ENCODE results near the gene TMTC3.

The TMTC3 gene

DNA sequence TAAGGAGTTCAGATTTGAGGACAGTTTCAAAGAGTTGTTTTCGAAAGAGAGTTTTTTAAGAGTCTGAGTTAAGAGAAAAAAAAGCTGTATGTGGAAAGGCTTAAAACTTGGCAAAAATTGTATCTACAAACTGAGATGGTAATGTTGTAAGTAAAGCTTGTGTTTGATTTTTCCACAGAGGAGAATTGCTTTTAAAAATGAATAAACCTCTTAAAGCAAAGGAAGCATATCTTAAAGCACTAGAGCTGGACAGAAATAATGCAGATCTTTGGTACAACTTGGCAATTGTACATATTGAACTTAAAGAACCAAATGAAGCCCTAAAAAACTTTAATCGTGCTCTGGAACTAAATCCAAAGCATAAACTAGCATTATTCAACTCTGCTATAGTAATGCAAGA, 50.3 kb downstream of the TMTC3 start:
- Histone ChIP-seq H3K23ac (ENCODE audit: low read length) (no peak overlapping the region), H3K4ac (ENCODE audit: low read depth, low read length) (no peak overlapping the region), H3K18ac (ENCODE audit: low read length) (no peak overlapping the region), H3K27ac (ENCODE audit: low read depth, low read length) (no peak overlapping the region), H3K27me3 (ENCODE audit: insufficient read depth, low read length, poor library complexity) (no peaks in the 10 kb centered on the region), H3K79me1 (ENCODE audit: low read length) (no peaks in the 10 kb centered on the region), H3K4me2 (ENCODE audit: low read length) (no peak overlapping the region), H2BK120ac (ENCODE audit: low read depth, low read length) (no peak overlapping the region), H3K4me1 (ENCODE audit: control insufficient read depth, low read depth, low read length) (no peaks in the 10 kb centered on the region), H3K56ac (ENCODE audit: low read length) (no peak overlapping the region), H2BK5ac (ENCODE audit: low read length) (no peak overlapping the region), H2BK15ac (replicated peaks; ENCODE audit: low read depth) (no peak overlapping the region), H3K79me2 (ENCODE audit: control insufficient read depth, insufficient read depth, low read length) (no peaks in the 10 kb centered on the region), H4K5ac (ENCODE audit: low read length) (no peak overlapping the region), H3K36me3 (ENCODE audit: control insufficient read depth, insufficient read depth, low read length) (no peaks in the 10 kb centered on the region), H3K4me3 (ENCODE audit: low read length) (no peak overlapping the region), H2AK5ac (ENCODE audit: low read length) (no peak overlapping the region), H3K9ac (ENCODE audit: low read length) (no peak overlapping the region), H4K8ac (ENCODE audit: low read depth, low read length) (no peak overlapping the region)
- no peak for DNase-seq
- no CpG with 5 or more reads among the region's 2 CpGs for WGBS (ENCODE audit: extremely low coverage, insufficient coverage, low lambda C conversion rate)

DNA sequence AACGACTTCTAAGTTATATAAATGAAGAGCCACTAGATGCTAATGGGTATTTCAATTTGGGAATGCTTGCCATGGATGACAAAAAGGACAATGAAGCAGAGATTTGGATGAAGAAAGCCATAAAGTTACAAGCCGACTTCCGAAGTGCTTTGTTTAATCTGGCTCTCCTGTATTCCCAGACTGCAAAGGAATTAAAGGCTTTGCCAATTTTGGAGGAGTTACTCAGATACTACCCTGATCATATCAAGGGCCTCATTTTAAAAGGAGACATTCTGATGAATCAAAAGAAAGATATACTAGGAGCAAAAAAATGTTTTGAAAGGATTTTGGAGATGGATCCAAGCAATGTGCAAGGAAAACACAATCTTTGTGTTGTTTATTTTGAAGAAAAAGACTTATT, 52.8 kb downstream of the TMTC3 start:
- Histone ChIP-seq H4K8ac (ENCODE audit: low read depth, low read length) (no peak overlapping the region), H3K27ac (ENCODE audit: low read depth, low read length) (no peak overlapping the region), H2BK120ac (ENCODE audit: low read depth, low read length) (no peak overlapping the region), H2BK15ac (replicated peaks; ENCODE audit: low read depth) (no peak overlapping the region), H2BK5ac (ENCODE audit: low read length) (no peak overlapping the region), H3K4me1 (ENCODE audit: control insufficient read depth, low read depth, low read length) (no peaks in the 10 kb centered on the region), H3K18ac (ENCODE audit: low read length) (no peak overlapping the region), H4K5ac (ENCODE audit: low read length) (no peak overlapping the region), H3K9ac (ENCODE audit: low read length) (no peak overlapping the region), H3K23ac (ENCODE audit: low read length) (no peak overlapping the region), H2AK5ac (ENCODE audit: low read length) (no peak overlapping the region), H3K4me2 (ENCODE audit: low read length) (no peak overlapping the region), H3K27me3 (ENCODE audit: insufficient read depth, low read length, poor library complexity) (no peaks in the 10 kb centered on the region), H3K56ac (ENCODE audit: low read length) (no peak overlapping the region), H3K4ac (ENCODE audit: low read depth, low read length) (no peak overlapping the region), H3K4me3 (ENCODE audit: low read length) (no peak overlapping the region), H3K79me2 (ENCODE audit: control insufficient read depth, insufficient read depth, low read length) (no peaks in the 10 kb centered on the region), H3K36me3 (ENCODE audit: control insufficient read depth, insufficient read depth, low read length) (no peaks in the 10 kb centered on the region), H3K79me1 (ENCODE audit: low read length) (no peaks in the 10 kb centered on the region)
- no CpG with 5 or more reads among the region's 3 CpGs for WGBS (ENCODE audit: extremely low coverage, insufficient coverage, low lambda C conversion rate)
- no peak for DNase-seq

DNA sequence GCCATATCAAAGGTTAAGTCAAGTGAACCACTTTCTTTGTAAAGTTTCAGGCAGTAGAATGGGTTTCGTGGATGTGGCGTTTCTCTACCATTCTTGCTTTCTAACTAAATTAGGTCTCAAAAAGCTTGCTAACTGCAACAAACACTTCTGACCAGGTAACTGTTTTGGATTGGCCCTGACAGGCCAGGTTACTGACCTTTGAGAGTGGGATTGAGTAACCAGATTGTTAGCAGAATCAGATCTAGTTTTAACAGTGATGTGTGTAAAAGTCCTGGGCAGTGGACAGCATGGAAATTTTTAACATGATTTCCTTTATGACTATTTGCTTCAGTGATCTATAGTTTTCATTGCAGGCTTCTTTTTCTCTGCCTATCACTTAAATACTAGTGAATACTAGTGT, 57.9 kb downstream of the TMTC3 start:
- Histone ChIP-seq H3K4me3 (ENCODE audit: low read length) (no peak overlapping the region), H4K5ac (ENCODE audit: low read length) (no peak overlapping the region), H3K79me1 (ENCODE audit: low read length) (no peaks in the 10 kb centered on the region), H2BK5ac (ENCODE audit: low read length) (no peak overlapping the region), H2BK120ac (ENCODE audit: low read depth, low read length) (no peak overlapping the region), H3K4me1 (ENCODE audit: control insufficient read depth, low read depth, low read length) (no peaks in the 10 kb centered on the region), H2AK5ac (ENCODE audit: low read length) (no peak overlapping the region), H3K27ac (ENCODE audit: low read depth, low read length) (no peak overlapping the region), H3K79me2 (ENCODE audit: control insufficient read depth, insufficient read depth, low read length) (no peaks in the 10 kb centered on the region), H3K9ac (ENCODE audit: low read length) (no peak overlapping the region), H3K4ac (ENCODE audit: low read depth, low read length) (no peak overlapping the region), H3K18ac (ENCODE audit: low read length) (no peak overlapping the region), H3K56ac (ENCODE audit: low read length) (no peak overlapping the region), H3K23ac (ENCODE audit: low read length) (no peak overlapping the region), H3K36me3 (ENCODE audit: control insufficient read depth, insufficient read depth, low read length) (no peaks in the 10 kb centered on the region), H3K27me3 (ENCODE audit: insufficient read depth, low read length, poor library complexity) (no peaks in the 10 kb centered on the region), H2BK15ac (replicated peaks; ENCODE audit: low read depth) (no peak overlapping the region), H4K8ac (ENCODE audit: low read depth, low read length) (no peak overlapping the region), H3K4me2 (ENCODE audit: low read length) (no peak overlapping the region)
- DNase-seq, result no peak
- WGBS (ENCODE audit: extremely low coverage, insufficient coverage, low lambda C conversion rate), result no CpG with 5 or more reads among the region's 2 CpGs

DNA sequence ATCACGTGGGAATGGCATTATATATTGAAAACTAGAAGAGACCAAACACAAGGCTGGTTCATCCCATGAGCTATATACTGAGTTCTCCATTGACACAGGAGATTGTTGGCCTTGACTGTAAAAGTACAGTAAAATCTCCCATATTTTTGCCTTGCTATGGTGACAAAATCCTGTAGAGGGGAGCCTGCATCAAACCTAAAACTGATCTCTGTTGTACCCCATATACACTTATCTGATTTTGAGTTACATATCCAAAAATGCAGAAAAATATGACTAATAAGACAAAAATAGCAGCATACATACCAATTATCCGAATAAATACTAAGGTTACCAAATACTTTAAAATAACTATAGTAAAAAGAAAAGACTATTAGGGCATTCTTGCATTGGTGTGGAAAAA, 60.4 kb downstream of the TMTC3 start:
- no CpG with 5 or more reads among the region's 2 CpGs for WGBS (ENCODE audit: extremely low coverage, insufficient coverage, low lambda C conversion rate)

DNA sequence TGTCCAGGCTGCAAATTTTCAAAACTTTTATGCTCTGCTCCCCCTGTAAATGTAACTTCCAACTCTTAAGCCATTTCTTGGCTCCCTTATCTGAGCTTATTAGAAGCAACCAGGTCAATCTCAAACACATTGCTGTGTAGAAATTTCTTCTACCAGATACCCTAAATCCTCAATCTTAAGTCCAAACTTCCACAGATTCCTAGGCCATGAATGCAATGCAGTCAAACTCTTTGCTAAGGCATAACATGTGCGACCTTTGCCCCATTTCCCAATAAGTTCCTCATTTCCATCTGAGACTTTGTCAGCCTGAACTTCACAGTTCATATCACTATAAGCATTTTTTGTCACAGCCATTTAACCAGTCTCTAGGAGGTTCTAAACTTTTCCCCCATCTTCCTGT, 64.5 kb downstream of the TMTC3 start:
- H3K56ac ChIP-seq (ENCODE audit: low read length), result no peak overlapping the region
- H3K4me3 ChIP-seq (ENCODE audit: low read length), result no peak overlapping the region

More for the DNA sequence above, 60.4 kb downstream of the TMTC3 start:
- Histone ChIP-seq H2BK5ac (ENCODE audit: low read length) (no peak overlapping the region), H3K27ac (ENCODE audit: low read depth, low read length) (no peak overlapping the region), H4K8ac (ENCODE audit: low read depth, low read length) (no peak overlapping the region), H3K4me2 (ENCODE audit: low read length) (no peak overlapping the region), H2BK15ac (replicated peaks; ENCODE audit: low read depth) (no peak overlapping the region), H3K79me2 (ENCODE audit: control insufficient read depth, insufficient read depth, low read length) (no peaks in the 10 kb centered on the region), H2AK5ac (ENCODE audit: low read length) (no peak overlapping the region), H2BK120ac (ENCODE audit: low read depth, low read length) (no peak overlapping the region), H3K4me3 (ENCODE audit: low read length) (no peak overlapping the region), H3K18ac (ENCODE audit: low read length) (no peak overlapping the region), H4K5ac (ENCODE audit: low read length) (no peak overlapping the region), H3K4me1 (ENCODE audit: control insufficient read depth, low read depth, low read length) (no peaks in the 10 kb centered on the region), H3K9ac (ENCODE audit: low read length) (no peak overlapping the region), H3K79me1 (ENCODE audit: low read length) (no peaks in the 10 kb centered on the region), H3K4ac (ENCODE audit: low read depth, low read length) (no peak overlapping the region), H3K23ac (ENCODE audit: low read length) (no peak overlapping the region), H3K27me3 (ENCODE audit: insufficient read depth, low read length, poor library complexity) (no peaks in the 10 kb centered on the region), H3K36me3 (ENCODE audit: control insufficient read depth, insufficient read depth, low read length) (no peaks in the 10 kb centered on the region), H3K56ac (ENCODE audit: low read length) (no peak overlapping the region)
- no peak for DNase-seq

DNA sequence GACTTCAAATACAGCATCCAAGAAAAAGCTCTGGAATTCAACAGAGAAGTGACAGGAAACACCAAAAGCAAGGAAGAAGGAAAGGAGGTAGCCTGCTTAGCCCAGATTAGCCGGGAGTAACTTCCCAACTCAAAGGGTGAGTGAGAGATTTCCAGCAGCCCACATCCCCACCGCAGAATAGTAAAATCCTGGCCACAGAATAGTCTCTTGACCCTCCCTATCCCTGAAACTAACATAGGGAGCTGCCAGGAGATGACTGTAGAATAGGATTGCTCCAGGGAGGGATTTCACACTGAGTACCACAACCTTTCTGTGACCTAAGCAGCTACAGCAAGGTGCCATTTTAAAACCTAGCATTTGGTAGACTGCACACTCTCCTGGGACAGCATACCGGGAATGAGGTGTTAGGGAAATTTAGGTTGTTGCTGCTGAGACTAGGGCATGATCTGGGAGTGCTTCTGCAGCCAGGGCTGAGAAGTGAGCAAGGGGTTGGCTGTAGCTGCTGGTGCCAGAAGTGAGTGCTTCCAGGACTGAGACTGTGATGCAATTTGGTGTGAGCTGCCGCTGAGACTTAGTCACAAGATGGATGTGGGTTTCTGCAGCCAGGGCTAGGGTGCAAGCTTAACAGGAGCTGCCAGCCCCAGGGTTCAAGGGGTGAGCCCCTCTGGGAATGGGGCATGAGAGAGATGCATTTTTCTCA, 66.0 kb downstream of the TMTC3 start:
- no peaks in the 10 kb centered on the region for H3K27me3 ChIP-seq (ENCODE audit: insufficient read depth, low read length, poor library complexity)
- H3K18ac ChIP-seq (ENCODE audit: low read length), result no peak overlapping the region
- H3K79me1 ChIP-seq (ENCODE audit: low read length), result no peaks in the 10 kb centered on the region
- H4K5ac ChIP-seq (ENCODE audit: low read length), result no peak overlapping the region
- no peak overlapping the region for H3K9ac ChIP-seq (ENCODE audit: low read length)
- no peak overlapping the region for H3K4me2 ChIP-seq (ENCODE audit: low read length)
- no peak overlapping the region for H2BK15ac ChIP-seq (replicated peaks; ENCODE audit: low read depth)
- no peak overlapping the region for H4K8ac ChIP-seq (ENCODE audit: low read depth, low read length)
- H3K23ac ChIP-seq (ENCODE audit: low read length), result no peak overlapping the region
- no peak overlapping the region for H3K27ac ChIP-seq (ENCODE audit: low read depth, low read length)
- WGBS (ENCODE audit: extremely low coverage, insufficient coverage, low lambda C conversion rate), result no CpG with 5 or more reads among the region's 4 CpGs
- no peak overlapping the region for H3K4ac ChIP-seq (ENCODE audit: low read depth, low read length)
- H2BK5ac ChIP-seq (ENCODE audit: low read length), result no peak overlapping the region
- H3K36me3 ChIP-seq (ENCODE audit: control insufficient read depth, insufficient read depth, low read length), result no peaks in the 10 kb centered on the region
- H3K4me3 ChIP-seq (ENCODE audit: low read length), result no peak overlapping the region
- no peaks in the 10 kb centered on the region for H3K79me2 ChIP-seq (ENCODE audit: control insufficient read depth, insufficient read depth, low read length)
- no peak overlapping the region for H3K56ac ChIP-seq (ENCODE audit: low read length)
- DNase-seq, result no peak
- no peaks in the 10 kb centered on the region for H3K4me1 ChIP-seq (ENCODE audit: control insufficient read depth, low read depth, low read length)
- H2AK5ac ChIP-seq (ENCODE audit: low read length), result no peak overlapping the region
- no peak overlapping the region for H2BK120ac ChIP-seq (ENCODE audit: low read depth, low read length)

More for the DNA sequence above, 64.5 kb downstream of the TMTC3 start:
- no CpG with 5 or more reads among the region's 1 CpG for WGBS (ENCODE audit: extremely low coverage, insufficient coverage, low lambda C conversion rate)
- no peak overlapping the region for H3K9ac ChIP-seq (ENCODE audit: low read length)
- no peak overlapping the region for H3K4ac ChIP-seq (ENCODE audit: low read depth, low read length)
- H3K79me1 ChIP-seq (ENCODE audit: low read length), result no peaks in the 10 kb centered on the region
- no peaks in the 10 kb centered on the region for H3K36me3 ChIP-seq (ENCODE audit: control insufficient read depth, insufficient read depth, low read length)
- no peak overlapping the region for H2BK15ac ChIP-seq (replicated peaks; ENCODE audit: low read depth)
- no peaks in the 10 kb centered on the region for H3K4me1 ChIP-seq (ENCODE audit: control insufficient read depth, low read depth, low read length)
- no peak overlapping the region for H4K5ac ChIP-seq (ENCODE audit: low read length)
- H3K23ac ChIP-seq (ENCODE audit: low read length), result no peak overlapping the region
- H2AK5ac ChIP-seq (ENCODE audit: low read length), result no peak overlapping the region
- no peak overlapping the region for H3K27ac ChIP-seq (ENCODE audit: low read depth, low read length)
- no peak overlapping the region for H2BK120ac ChIP-seq (ENCODE audit: low read depth, low read length)
- H3K27me3 ChIP-seq (ENCODE audit: insufficient read depth, low read length, poor library complexity), result no peaks in the 10 kb centered on the region
- no peak for DNase-seq
- H2BK5ac ChIP-seq (ENCODE audit: low read length), result no peak overlapping the region
- no peak overlapping the region for H3K4me2 ChIP-seq (ENCODE audit: low read length)
- no peak overlapping the region for H3K18ac ChIP-seq (ENCODE audit: low read length)
- no peak overlapping the region for H4K8ac ChIP-seq (ENCODE audit: low read depth, low read length)
- H3K79me2 ChIP-seq (ENCODE audit: control insufficient read depth, insufficient read depth, low read length), result no peaks in the 10 kb centered on the region

Measured in mesendoderm (in vitro differentiated cells).